Inflammatory macrophage treated with lipopolysaccharide for 4 hours (primary cell): ENCODE measurements around the gene VMP1.
"Not testable (repeated sequence)": the region's sequence is repeated elsewhere in the genome, so short reads cannot be mapped to it uniquely, and the experiment has no call there.

ENCODE experiments used
- DNase-seq: peaks from one replicate; pipeline ENCODE4 v3.0.0-alpha.2; 2020

The VMP1 gene

DNA sequence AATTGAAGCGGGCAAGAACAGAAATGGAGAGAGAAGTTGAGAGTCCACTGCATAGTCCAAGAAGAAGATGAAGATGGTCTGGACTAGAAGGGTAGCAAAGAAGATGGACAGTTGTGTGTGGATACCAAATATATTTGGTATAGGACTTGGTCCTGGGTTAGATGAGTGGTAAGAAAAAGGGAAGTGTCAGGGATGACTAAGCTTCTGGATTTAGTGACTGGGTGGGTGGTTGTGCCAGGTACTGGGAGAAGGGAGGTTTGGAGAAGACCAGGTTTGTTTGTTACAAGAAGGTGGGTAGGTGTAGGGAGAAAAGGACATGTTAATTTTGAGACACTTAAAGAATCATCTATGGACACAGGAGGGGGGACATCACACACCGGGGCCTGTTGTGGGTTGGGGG lies 5.4 kb downstream of the VMP1 start:
- DNase-seq = peak; percentile 30

DNA sequence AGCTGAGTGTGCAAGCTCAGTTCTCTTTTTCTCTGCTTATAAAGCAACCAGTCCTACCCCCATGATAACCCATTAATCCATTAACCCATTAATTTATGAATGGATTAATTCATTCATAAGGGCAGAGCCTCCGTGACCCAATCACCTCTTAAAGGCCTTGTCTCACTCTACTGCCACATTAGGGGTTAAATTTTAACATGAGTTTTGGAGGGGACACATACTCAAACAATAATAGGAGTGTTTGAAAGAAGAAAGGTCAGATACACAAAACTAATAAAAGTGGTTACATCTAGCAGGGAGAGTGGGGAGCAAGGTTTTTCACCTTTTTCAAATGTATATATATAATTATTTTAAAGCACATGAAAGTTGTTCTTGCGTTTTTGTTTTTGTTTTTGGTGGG lies 6.8 kb downstream of the VMP1 start:
- DNase-seq = no peak

DNA sequence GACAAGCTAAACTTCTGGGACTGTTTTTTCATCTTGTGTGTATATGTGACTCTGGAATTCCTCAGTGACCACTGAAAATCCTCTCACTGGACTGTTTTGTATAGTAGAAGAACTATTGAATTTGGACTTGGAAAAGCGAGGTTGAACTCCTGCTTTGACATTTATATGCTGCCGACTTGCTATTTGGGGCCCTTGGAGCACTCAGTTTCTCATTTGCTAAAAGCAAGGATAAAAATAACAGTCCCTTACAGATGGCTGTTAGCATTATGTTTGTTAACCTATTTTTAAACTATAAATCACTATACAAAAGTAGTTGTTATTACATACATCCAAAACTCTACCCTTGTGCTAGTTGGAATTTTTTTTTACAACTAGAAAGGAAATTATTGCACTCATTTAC lies 9.0 kb downstream of the VMP1 start:
- no peak for DNase-seq

- DNase-seq = no peak
Observed at GRCh38 chr17:59719526-59719925, 12.1 kb downstream of the VMP1 start.

DNA sequence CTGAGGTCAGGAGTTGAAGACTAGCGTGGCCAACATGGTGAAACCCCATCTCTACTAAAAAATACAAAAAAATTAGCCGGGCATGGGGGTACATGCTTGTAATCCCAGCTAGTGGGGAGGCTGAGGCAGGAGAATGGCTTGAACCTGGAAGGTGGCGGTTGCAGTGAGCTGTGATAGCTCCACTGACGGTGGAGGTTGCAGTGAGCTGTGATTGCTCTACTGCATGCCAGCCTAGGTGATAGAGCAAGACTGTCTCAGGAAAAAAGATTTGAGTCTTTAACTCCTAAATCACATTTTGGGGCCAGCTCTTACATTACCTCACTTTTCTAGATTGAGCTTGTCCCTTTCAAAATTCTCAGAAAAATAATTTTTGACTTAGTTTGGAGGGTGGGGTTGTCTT lies 15.2 kb downstream of the VMP1 start:
- DNase-seq = no peak

GRCh38 chr17:59723041-59723440 lies 15.6 kb downstream of the VMP1 start:
- no peak for DNase-seq

DNA sequence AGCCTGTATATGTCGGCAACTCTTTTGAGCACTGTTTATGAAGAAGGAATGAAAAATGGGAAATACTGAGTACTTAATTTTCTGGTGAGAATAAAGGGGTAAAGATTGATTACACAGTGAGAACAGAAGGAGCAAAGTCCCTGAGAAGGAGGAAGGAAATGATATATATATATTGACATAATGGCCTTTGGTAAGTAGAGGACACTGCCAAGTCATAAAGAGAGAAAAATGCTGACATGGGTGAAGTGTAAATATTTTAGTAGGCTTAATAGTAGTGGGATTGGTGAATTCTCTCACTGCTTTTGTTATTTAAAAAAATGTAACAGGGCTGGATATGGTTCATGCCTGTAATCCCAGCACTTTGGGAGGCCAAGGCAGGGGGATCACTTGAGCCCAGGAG lies 16.2 kb downstream of the VMP1 start:
- no peak for DNase-seq

GRCh38 chr17:59725691-59726090 lies 18.2 kb downstream of the VMP1 start:
- peak; percentile 89 for DNase-seq

DNA sequence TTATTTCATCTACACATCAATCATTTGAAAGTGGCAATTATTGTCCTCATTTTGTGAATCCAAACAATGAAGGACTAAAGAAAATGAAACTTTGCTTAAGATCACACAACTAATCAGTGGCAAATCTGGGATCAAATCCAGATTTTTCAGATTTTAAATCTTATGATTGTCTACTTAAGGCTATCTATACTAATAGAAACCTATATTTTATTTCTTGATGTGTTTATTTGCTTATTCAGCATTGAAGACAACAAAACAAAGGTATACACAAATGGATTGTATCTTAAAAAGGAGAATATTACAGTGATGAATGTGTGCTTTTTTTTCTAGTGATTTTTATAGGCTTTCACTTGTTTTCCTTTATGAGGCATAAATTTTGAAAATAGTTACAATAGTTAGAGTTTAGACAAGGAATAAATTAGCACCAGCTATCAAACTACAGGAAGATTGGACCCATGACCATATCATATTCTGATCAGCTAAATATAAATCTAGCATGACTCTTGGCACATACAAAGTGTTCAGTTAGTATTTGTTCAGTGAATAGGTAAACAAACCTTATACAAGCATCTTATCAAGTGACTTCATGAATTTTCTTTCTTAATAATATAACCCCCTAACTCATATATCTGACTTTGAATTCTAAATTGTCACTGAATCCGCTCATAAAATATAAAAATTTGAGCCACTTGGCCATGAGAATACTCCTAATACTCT lies 20.5 kb downstream of the VMP1 start:
- no peak for DNase-seq

DNA sequence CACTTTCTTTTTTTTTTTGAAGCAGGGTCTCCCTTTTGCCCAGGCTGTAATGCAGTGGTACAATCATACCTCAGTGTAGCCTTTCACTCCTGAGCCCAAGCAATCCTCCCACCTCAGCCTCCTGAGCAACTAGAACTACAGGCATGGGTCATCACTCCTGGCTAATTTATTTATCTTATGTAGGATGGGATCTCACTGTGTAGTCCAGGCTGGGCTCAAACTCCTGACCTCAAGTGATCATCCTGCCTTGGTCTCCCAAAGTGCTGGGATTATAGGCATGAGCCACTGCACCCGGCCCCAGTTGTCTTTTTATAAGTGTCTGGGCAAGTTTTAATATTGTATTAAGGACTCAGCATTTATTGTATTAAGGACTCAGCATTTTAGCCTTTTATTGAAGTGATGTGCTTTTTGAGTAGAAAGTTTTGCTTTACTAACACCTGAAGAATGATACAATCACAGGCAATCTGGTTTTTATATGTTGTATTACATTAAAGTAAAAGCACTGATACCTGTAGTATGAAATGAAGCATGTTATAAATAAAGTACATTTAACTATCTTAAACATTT lies 22.9 kb downstream of the VMP1 start:
- DNase-seq = no peak

DNA sequence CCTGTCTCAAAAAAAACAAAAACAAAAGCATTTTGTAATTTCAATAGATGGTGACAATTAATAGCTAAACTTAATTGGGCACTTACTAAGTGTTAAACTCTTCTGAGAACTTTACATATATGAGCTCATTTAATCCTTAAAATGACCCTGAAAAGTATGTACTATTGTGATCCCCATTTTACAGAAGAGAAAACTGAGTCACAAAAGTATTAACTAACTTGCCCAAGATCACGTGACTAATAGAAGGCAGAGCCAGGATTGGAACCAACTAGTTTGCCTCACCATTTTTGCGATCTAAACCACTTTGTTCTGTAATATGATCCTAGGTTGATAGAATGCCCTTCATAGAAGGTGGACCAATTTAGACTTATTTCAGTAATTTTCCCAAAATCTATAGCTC lies 26.2 kb downstream of the VMP1 start:
- no peak for DNase-seq

- DNase-seq = no peak
Observed at GRCh38 chr17:59734226-59734625, 26.8 kb downstream of the VMP1 start.

GRCh38 chr17:59737324-59737723 lies 29.9 kb downstream of the VMP1 start:
- no peak for DNase-seq

- no peak for DNase-seq
Observed at GRCh38 chr17:59743842-59744241, 36.4 kb downstream of the VMP1 start.

- no peak for DNase-seq
Observed at GRCh38 chr17:59745040-59745439, 37.6 kb downstream of the VMP1 start.

DNA sequence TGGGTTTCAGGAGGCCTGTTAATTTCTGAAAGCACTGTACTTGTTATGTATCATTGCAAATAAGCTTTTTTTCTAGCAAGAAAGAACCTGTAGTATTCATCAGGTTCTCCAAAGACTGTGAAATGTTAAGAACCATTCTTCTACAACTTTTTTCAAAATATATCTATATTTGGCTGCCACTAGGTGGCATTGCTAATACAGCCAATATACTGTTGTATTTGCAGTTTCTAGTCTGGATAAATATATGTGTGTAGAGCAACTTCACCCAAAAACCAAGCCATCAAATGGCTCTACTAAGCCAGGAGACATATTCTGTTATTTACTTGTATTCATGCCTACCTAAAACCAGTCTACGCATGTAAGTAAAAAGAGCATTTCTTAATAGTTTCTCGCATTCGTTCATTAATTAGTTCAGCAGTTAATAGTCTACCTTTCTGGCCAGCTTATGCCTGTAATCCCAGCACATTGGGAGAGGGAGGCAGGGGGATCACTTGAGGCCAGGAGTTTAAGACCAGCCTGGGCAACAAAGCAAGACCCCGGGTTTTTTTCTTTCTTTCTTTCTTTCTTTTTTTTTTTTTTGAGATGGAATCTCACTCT lies 39.5 kb downstream of the VMP1 start:
- DNase-seq = peak; percentile 67

DNA sequence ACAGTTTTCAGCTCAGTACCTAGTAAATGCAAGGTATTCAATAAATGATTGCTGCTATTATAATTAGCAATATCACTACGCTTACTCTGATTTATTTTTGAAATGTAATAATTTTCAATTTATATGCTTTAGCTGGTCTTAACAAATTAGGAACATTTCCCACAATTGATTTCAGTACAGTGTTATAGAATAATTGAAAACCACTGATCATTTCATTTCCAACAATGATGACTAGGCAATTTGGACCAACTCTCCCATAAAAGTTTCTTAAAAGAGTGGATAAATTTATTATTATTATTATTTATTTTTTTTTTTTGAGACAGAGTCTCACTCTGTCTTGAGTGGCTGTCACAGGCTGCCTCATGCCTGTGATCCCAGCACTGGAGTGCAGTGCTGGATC lies 41.1 kb downstream of the VMP1 start:
- DNase-seq = no peak

DNA sequence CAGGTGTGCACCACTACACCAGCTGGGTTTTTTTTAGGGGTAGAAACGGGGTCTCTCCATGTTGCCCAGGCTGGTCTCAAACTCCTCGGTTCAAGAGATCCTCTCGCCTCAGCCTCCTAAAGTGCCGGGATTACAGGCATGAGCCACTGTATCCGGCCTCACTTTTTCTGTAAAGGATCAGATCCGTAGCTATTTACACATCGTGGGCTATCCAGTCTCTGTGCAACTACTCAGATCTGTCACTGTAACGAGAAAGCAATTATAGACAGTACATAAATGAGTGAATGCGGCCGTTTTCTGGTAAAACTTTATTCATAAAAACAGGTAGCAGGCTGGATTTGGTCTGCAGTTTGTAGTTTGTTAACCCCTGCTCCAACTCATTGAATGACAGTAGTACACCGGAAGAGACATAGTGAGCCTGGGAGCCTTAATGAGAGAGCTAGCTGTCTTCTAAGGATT lies 44.5 kb downstream of the VMP1 start:
- no peak for DNase-seq

GRCh38 chr17:59752446-59752845 lies 45.0 kb downstream of the VMP1 start:
- peak; percentile 71 for DNase-seq

GRCh38 chr17:59752922-59753321 lies 45.5 kb downstream of the VMP1 start:
- no peak for DNase-seq

GRCh38 chr17:59753522-59754467 lies 46.3 kb downstream of the VMP1 start:
- DNase-seq = peak; percentile 85

GRCh38 chr17:59754552-59754951 lies 47.1 kb downstream of the VMP1 start:
- peak; percentile 55 for DNase-seq

- not testable (repeated sequence) for DNase-seq
Observed at GRCh38 chr17:59755069-59755468, 47.6 kb downstream of the VMP1 start.
